AG09309 (cell line): ENCODE measurements around the gene SLC35F3.

ENCODE experiments used
- DNase-seq: peaks from one replicate; pipeline ENCODE4 v3.0.0-alpha.2; 2010; ENCODE audit warnings: low read depth
- H3K4me3 ChIP-seq: 2 replicates; pipeline ENCODE4 v1.5.1; 2011; ENCODE audit warnings: mild to moderate bottlenecking, low read depth, low read length, moderate library complexity; ENCODE audit not compliant: control insufficient read depth
- TF ChIP-seq, protein P1 (sequence below): IDR thresholded peaks from 2 replicates; pipeline ENCODE4 v1.5.1; 2011; ENCODE audit warnings: mild to moderate bottlenecking, low read depth, low read length, inconsistent platforms; ENCODE audit not compliant: insufficient read depth, control insufficient read depth; ENCODE audit errors: missing control alignments

Gene SLC35F3

DNA sequence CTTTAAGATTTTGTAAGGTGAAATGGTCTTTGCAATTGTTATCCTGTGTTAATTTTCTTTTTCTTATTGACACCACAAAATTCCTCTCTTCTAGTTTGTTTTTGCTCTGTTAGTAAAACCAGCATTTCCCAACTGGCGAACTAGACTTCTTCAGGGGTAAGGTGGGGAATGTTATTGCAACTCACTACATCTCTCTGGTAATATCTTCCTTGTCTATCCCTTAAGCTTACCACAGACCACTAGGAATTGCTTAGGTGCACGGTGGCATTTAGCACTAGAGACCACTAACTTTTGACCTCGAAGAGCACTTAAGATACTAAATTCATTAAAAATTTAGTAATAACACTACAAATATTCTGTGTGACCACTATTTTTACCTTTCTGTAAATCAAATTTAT lies 464.6 kb downstream of the SLC35F3 start:
- H3K4me3 ChIP-seq: no peak overlapping the region
- no peak for DNase-seq
- TF ChIP-seq, protein P1, sequence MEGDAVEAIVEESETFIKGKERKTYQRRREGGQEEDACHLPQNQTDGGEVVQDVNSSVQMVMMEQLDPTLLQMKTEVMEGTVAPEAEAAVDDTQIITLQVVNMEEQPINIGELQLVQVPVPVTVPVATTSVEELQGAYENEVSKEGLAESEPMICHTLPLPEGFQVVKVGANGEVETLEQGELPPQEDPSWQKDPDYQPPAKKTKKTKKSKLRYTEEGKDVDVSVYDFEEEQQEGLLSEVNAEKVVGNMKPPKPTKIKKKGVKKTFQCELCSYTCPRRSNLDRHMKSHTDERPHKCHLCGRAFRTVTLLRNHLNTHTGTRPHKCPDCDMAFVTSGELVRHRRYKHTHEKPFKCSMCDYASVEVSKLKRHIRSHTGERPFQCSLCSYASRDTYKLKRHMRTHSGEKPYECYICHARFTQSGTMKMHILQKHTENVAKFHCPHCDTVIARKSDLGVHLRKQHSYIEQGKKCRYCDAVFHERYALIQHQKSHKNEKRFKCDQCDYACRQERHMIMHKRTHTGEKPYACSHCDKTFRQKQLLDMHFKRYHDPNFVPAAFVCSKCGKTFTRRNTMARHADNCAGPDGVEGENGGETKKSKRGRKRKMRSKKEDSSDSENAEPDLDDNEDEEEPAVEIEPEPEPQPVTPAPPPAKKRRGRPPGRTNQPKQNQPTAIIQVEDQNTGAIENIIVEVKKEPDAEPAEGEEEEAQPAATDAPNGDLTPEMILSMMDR: no peak

GRCh38 chr1:234369784-234370183 lies 465.3 kb downstream of the SLC35F3 start:
- no peak overlapping the region for H3K4me3 ChIP-seq
- no peak for DNase-seq
- TF ChIP-seq, protein P1: no peak

DNA sequence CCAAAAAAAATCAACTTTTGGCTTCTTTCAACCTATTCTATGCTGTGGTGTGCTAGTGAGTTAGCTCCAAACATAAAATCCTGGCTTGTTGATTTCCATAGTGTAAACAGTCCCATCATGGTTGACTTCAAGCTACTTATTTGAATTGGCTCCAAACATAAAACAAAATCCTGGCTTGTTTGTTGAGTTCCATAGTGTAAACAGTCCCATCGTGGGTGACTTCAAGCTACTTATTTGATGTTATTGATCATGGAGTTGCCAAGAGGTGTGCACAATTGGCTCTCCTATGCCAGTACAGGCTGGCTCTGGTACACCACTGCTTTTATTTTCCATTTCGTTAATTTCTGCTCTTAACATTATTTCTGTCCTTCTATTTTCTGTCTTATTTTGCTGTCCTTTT lies 466.9 kb downstream of the SLC35F3 start:
- DNase-seq: no peak
- TF ChIP-seq, protein P1: no peak
- no peak overlapping the region for H3K4me3 ChIP-seq

- peak overlapping the region; percentile 58 for H3K4me3 ChIP-seq
- no peak for DNase-seq
- TF ChIP-seq, protein P1: no peak
Measured at GRCh38 chr1:234372011-234372757, 467.7 kb downstream of the SLC35F3 start.

DNA sequence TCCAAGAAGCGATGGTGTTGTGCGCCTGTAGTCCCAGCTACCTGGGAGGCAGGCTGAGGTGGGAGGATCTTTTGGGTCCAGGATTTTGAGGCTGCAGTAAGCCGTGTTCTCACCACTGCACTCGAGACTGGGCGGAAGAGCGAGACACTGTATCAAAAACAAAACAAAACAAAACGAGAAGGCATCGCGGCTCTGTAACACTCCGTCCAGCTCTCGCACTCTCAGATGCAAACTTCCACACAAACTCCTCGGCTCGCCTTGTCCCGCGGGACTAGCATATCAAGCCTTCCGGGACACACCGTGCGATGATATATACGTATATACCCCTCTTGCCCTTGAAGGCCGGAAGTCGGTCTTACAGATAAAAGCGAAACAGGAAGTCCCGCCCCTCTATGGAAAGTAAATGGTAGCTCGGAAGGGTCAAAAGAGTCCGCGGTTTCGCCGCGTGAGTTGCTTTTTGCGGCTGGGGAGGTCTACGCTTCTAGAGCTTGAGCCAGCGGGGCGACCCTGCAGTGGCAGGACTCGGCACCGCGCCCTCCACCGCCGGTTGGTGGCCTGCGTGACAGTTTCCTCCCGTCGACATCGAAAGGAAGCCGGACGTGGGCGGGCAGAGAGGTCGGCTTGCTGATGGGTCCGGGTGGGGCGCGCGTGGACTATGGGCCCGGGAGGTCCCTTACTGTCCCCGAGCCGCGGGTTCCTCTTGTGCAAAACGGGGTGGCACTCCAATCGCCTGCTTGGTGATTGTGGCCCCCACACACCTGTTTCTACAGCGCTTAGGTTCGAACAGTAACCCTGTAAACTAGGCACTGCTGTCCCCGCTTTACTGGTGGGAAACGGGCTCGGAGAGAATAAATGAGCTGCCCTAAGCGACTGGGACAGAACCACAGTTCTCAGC lies 468.8 kb downstream of the SLC35F3 start, which contains the start of gene COA6:
Gene COA6 (plus strand): TSS at position 393 of the 895 bp plus-strand sequence. CDS start 11 bp downstream, at position 404.
- H3K4me3 ChIP-seq: peak within 1 kb of the TSS; percentile 58
- DNase-seq: peak; percentile 80
- TF ChIP-seq, protein P1: no peak

DNA sequence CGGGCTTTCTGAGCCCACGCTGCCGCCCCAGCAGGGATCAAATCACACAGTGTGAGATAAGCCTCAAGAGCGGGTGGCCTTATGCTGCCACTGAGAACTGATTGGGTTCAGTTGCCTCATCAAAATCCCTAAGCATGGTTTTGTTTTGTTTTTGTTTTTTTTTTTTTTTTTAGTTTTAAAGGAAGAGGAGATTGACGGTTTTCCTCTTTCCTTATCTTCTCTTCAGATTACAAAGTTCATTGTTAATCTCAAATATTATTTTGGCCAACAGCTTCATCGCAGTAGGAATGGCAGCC lies 469.4 kb downstream of the SLC35F3 start:
- peak overlapping the region; percentile 58 for H3K4me3 ChIP-seq
- TF ChIP-seq, protein P1: no peak
- no peak for DNase-seq
